GM10266 (cell line): ENCODE data around the gene TCF25.
A peak's percentile ranks its signal among the peaks of the same experiment; 100 is the strongest.
"Not testable (repeated sequence)": the region's sequence is repeated elsewhere in the genome, so short reads cannot be mapped to it uniquely, and the experiment has no call there.

Experiments used
- DNase-seq: peaks from one replicate; pipeline ENCODE4 v3.0.0; 2012; ENCODE audit errors: extremely low spot score
- CTCF ChIP-seq: IDR thresholded peaks from 2 replicates; pipeline ENCODE4 v1.5.1; 2012; ENCODE audit warnings: mild to moderate bottlenecking, low read depth; ENCODE audit not compliant: control insufficient read depth, insufficient read depth; ENCODE audit errors: missing control alignments

The TCF25 gene

DNA sequence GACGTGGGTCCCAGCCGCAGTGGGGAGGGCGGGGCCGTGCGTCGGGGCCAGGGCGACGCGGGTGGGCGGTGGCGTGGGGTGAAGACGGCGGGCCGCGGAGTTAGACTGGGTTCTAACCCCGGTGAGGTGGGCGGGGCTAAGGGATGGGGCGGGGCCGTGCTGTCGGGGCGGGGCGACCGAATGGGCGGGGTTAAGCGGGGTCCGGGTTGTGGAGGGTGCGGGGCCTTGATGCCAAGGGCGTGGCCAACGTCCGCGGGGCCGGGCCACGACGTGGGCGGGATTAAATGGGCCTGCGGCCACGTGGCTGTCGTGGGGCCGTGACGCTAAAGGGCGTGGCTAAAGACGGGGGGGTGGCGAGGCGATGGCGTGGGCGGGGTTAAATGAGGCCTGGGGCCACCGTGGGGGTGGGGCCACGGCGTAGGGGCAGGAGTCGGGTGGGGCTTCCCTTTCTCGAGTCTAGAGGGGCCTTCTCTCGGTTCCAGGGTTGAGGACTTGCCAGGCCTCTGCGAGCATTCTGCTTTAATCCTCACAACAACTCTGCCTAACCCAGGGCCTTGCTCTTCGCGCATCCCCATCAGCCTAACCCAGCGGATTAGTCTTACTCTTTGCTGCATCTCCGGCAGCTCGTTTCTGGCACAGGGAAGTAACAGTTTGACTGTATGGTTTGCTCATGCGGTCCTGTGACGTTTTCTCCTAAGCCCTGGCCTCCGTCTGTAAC, 739 bp downstream of the TCF25 start:
- peak; percentile 99 for DNase-seq
- no peak for TF ChIP-seq CTCF

DNA sequence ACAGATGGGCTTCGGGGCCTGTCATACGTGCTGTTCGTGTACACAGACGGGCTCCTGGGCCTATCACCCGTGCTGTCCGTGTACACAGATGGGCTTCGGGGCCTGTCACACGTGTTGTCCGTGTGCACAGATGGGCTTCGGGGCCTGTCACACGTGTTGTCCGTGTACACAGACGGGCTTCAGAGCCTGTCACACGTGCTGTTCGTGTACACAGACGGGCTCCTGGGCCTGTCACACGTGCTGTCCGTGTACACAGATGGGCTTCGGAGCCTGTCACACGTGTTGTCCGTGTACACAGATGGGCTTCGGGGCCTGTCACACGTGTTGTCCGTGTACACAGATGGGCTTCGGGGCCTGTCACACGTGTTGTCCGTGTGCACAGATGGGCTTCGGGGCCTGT, 5.7 kb downstream of the TCF25 start:
- DNase-seq = not testable (repeated sequence)

GRCh38 chr16:89880477-89881367, 7.3 kb downstream of the TCF25 start:
- DNase-seq = no peak
- TF ChIP-seq CTCF = no peak

DNA sequence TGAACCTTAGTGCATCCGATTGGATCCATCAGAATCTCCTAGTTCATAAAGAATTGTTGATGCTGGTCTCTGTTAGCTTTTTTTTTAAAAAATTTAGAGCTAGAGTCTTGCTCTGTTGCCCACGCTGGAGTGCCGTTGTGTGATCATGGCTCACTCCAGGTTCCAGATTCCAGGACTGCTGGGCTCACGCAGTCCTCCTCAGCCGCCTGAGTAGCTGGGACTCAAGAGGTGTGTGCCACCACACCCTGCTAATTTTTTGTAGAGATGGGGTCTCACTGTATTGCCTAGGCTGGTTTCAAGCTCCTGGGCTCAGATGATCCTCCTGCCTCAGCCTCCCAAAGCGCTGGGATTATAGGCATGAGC, 8.0 kb downstream of the TCF25 start:
- no peak for TF ChIP-seq CTCF
- no peak for DNase-seq

- no peak for TF ChIP-seq CTCF
- DNase-seq = no peak
These were observed 10.1 kb downstream of the TCF25 start for GRCh38 chr16:89883346-89884040.

DNA sequence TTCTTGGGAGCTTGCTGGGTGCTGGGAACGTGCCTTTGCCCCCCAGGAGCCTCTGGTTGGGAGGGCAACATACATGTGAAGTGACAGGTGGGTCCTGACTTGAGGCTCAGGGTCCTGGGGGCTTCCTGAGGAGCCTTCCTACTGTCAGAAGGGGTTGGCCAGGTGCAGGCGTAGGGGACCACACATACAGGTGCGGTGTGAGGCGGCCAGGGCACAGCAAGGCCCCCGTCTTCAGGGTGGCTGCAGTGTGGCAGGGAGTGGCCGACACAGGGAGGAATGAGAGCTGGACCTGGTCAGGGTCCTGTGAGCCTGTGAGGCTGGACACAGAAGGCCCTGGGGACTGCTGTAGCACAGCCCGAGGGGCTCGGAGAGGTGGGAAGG, 10.6 kb downstream of the TCF25 start:
- no peak for TF ChIP-seq CTCF
- DNase-seq = no peak

DNA sequence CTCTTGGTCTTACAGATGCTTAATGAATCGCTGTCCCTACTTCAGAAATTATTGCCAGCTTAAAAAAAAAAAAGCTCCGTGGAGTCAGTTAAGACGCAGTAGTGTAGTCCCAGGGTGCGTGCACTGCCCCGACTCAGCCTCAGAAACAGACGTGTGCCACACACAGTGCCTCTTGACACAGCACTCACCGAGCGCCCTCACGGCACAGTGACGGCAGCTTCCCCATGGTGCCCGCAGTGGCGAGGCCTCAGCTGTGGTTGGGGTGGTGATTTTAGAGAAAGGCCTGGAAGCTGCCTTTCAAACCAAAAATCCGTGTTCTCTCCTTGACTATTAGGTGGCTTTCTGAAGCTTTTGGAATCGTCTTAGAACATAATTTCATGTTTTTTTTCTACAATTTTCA, 13.9 kb downstream of the TCF25 start:
- no peak for DNase-seq
- TF ChIP-seq CTCF = no peak
